Measurements from ENCODE around the gene KLC4. TPM values are rescaled to one million over a fixed set of nuclear protein-coding genes. Genes with fewer than 3 reads are reported as not detected.

The KLC4 gene
- total RNA-seq, 1 experiment from 2014 or later, result 50.7 TPM

- Mint-ChIP-seq H3K27me3 (ENCODE audit: unreplicated experiment) (no peaks in the 10 kb centered on the region), H3K27ac (ENCODE audit: unreplicated experiment) (no peak overlapping the region), H3K36me3 (ENCODE audit: insufficient read depth, unreplicated experiment) (peaks cover 45% of the 10 kb centered on the region), H3K9me3 (ENCODE audit: low read depth, unreplicated experiment) (no peaks in the 10 kb centered on the region), H3K4me1 (ENCODE audit: low read depth, unreplicated experiment) (peaks cover 27% of the 10 kb centered on the region), H3K4me3 (ENCODE audit: low read depth, unreplicated experiment) (no peak overlapping the region)
- intact Hi-C loops (cut with micrococcal nuclease; ENCODE audit: unreplicated experiment), result no loop called here
- TF ChIP-seq CTCF (IDR thresholded peaks at IDR 0.05; ENCODE audit: unreplicated experiment), result no peak
- CTCF ChIA-PET, result no interaction called here
- no TSS peak for BruUV-seq (replicated peaks)
- DNase-seq, result no peak
Observed at GRCh38 chr6:43061861-43062260, 2.4 kb downstream of the KLC4 start.

- H3K36me3 Mint-ChIP-seq (ENCODE audit: insufficient read depth, unreplicated experiment), result peaks cover 38% of the 10 kb centered on the region
- H3K9me3 Mint-ChIP-seq (ENCODE audit: low read depth, unreplicated experiment), result no peaks in the 10 kb centered on the region
- intact Hi-C loops (cut with micrococcal nuclease; ENCODE audit: unreplicated experiment), result no loop called here
- peaks cover 27% of the 10 kb centered on the region for H3K4me1 Mint-ChIP-seq (ENCODE audit: low read depth, unreplicated experiment)
- no peaks in the 10 kb centered on the region for H3K27me3 Mint-ChIP-seq (ENCODE audit: unreplicated experiment)
- TF ChIP-seq CTCF (IDR thresholded peaks at IDR 0.05; ENCODE audit: unreplicated experiment), result no peak
- BruUV-seq (replicated peaks), result no TSS peak
- H3K27ac Mint-ChIP-seq (ENCODE audit: unreplicated experiment), result no peak overlapping the region
- CTCF ChIA-PET, result no interaction called here
- H3K4me3 Mint-ChIP-seq (ENCODE audit: low read depth, unreplicated experiment), result no peak overlapping the region
- DNase-seq, result no peak
Observed at GRCh38 chr6:43062818-43063217, 3.4 kb downstream of the KLC4 start.

DNA sequence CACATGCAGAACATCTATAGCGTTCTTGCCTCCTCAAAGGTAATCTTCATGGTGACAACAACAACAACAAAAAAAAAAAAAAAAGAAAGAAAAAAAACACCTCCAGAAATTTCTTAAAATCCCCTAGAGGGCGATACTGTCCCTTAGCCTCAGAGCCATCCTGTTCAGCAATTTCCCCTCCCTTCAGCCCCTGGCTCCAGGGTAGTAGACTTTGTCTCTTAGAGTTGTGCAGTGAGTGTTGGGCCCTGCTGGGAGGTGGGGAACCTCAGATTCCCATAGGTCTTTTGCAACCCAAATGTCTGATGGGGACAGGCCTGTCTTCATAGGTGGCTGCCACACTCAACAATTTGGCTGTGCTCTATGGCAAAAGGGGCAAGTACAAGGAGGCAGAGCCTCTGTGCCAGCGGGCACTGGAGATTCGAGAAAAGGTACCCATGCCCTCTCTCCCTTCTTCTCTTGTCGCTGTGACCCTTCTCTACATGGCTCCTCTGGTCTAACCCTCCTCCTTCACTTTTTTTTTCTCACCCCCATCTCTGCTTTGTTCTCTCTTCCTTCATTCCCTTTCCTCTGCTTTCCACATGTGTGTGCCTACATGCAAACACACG lies 10.7 kb downstream of the KLC4 start:
- CTCF ChIA-PET, result no interaction called here
- no peak overlapping the region for H3K27ac Mint-ChIP-seq (ENCODE audit: unreplicated experiment)
- TF ChIP-seq CTCF (IDR thresholded peaks at IDR 0.05; ENCODE audit: unreplicated experiment), result peak; percentile 74

DNA sequence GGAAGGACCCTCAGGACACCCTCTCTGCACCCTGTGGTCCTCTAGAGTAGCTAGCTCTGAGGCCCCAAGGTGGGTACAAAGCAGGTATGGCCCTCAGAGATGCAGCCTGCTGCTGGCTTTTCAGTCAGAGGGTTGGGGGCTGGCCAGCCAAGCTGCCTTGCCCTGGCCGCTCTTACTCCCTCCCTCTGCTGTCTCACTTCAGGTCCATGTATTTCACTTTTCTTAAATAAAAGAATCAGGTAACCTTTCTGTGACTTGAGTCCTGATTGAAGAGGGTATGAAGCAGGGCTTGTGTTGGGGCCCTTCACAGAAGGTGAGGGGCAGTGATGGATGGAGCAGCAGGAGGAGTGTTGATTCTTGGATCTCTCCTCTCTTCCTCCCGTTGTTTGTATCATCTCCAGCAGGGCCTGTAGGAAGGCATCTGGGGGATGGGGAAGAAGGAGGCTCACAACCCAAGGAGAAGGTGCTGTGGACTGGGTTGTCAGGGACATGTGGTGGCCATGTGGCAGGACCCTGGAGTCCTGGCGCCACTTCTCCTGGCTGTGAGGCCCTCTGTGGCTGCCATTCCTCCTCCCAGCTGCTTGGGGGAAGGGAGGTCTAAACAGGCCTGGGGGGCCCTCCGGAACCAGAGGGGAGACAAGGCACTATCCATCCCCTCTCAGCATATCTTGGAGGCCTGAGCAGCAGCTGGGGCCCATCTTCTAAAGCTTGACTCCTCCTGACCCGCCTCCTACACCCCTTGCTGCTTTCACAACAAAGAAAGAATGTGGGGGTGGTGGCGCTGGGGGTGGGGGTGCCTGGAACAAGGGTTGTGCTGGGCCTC lies 15.6 kb downstream of the KLC4 start:
- peaks cover 14% of the 10 kb centered on the region for H3K4me1 Mint-ChIP-seq (ENCODE audit: low read depth, unreplicated experiment)
- H3K9me3 Mint-ChIP-seq (ENCODE audit: low read depth, unreplicated experiment), result no peaks in the 10 kb centered on the region
- CTCF ChIA-PET, result interaction anchor here (0.6 to 1.7 kb wide), 2 partner anchors 69 to 1798 kb away, joined by 3 read pairs; no protein-coding TSS in a partner anchor
- peak overlapping the region; percentile 86 for H3K4me3 Mint-ChIP-seq (ENCODE audit: low read depth, unreplicated experiment)
- BruUV-seq (replicated peaks), result no TSS peak
- no peak for DNase-seq
- H3K27me3 Mint-ChIP-seq (ENCODE audit: unreplicated experiment), result no peaks in the 10 kb centered on the region
- TF ChIP-seq CTCF (IDR thresholded peaks at IDR 0.05; ENCODE audit: unreplicated experiment), result no peak
- intact Hi-C loops (cut with micrococcal nuclease; ENCODE audit: unreplicated experiment), result no loop called here
- peaks cover 12% of the 10 kb centered on the region for H3K36me3 Mint-ChIP-seq (ENCODE audit: insufficient read depth, unreplicated experiment)
- H3K27ac Mint-ChIP-seq (ENCODE audit: unreplicated experiment), result no peak overlapping the region

More for the DNA sequence above, 10.7 kb downstream of the KLC4 start:
- Mint-ChIP-seq H3K9me3 (ENCODE audit: low read depth, unreplicated experiment) (no peaks in the 10 kb centered on the region), H3K4me1 (ENCODE audit: low read depth, unreplicated experiment) (no peaks in the 10 kb centered on the region), H3K4me3 (ENCODE audit: low read depth, unreplicated experiment) (no peak overlapping the region), H3K27me3 (ENCODE audit: unreplicated experiment) (no peaks in the 10 kb centered on the region), H3K36me3 (ENCODE audit: insufficient read depth, unreplicated experiment) (no peaks in the 10 kb centered on the region)
- peak; percentile 52 for DNase-seq
- intact Hi-C loops (cut with micrococcal nuclease; ENCODE audit: unreplicated experiment), result loop anchor here (1.0 kb wide), 1 partner anchor 60 kb away; no protein-coding TSS in a partner anchor
- no TSS peak for BruUV-seq (replicated peaks)

All from Calu3 (cell line).